C4-2B (cell line): Measurements from ENCODE around the gene MLANA.

Experiments used
- CTCF ChIP-seq: fragments of 450-650 bp; conservative IDR thresholded peaks from 2 replicates; pipeline ENCODE4 v1.5.1; 2017; ENCODE audit warnings: mild to moderate bottlenecking
- ZFX ChIP-seq: fragments of 450-650 bp; IDR thresholded peaks from 2 replicates; pipeline ENCODE4 v1.6.1; 2017

DNA sequence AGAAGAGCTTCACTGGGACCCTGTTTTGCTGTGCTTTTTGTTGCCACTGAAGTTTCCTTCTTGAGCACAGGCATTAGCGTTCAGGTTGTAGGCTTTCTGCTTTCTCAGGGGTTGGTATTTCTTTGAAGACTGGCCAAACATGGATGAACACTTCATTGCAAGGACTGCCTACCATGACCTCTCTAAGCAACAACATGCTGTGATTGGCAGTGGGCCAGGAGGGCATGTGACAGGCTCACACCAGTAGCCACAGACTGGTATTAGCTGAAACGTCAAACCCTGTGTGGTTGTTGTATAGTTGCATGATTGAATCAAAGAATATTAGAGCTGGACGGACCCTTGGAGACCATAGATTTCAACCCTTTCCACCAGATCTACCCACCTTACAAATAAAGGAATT lies 20.0 kb upstream of the MLANA start:
- no peak for TF ChIP-seq CTCF
- TF ChIP-seq ZFX, result no peak
